ENCODE data around the gene CCR3.

- TF ChIP-seq, protein P1, sequence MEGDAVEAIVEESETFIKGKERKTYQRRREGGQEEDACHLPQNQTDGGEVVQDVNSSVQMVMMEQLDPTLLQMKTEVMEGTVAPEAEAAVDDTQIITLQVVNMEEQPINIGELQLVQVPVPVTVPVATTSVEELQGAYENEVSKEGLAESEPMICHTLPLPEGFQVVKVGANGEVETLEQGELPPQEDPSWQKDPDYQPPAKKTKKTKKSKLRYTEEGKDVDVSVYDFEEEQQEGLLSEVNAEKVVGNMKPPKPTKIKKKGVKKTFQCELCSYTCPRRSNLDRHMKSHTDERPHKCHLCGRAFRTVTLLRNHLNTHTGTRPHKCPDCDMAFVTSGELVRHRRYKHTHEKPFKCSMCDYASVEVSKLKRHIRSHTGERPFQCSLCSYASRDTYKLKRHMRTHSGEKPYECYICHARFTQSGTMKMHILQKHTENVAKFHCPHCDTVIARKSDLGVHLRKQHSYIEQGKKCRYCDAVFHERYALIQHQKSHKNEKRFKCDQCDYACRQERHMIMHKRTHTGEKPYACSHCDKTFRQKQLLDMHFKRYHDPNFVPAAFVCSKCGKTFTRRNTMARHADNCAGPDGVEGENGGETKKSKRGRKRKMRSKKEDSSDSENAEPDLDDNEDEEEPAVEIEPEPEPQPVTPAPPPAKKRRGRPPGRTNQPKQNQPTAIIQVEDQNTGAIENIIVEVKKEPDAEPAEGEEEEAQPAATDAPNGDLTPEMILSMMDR (IDR thresholded peaks at IDR 0.05): no peak
- TF ChIP-seq POLR2A (IDR thresholded peaks at IDR 0.05): no peak
These were observed 33.2 kb upstream of the CCR3 start for GRCh38 chr3:46209053-46209452.
